PFSK-1 (cell line): ENCODE results near the gene POU3F2.

Experiments
- POLR2AphosphoS5 ChIP-seq: IDR thresholded peaks from 2 replicates; pipeline ENCODE4 v1.6.1; 2012; ENCODE audit warnings: low read depth, mild to moderate bottlenecking, control low read depth, low read length, moderate library complexity
- TAF1 ChIP-seq: IDR thresholded peaks from 2 replicates; pipeline ENCODE4 v1.6.1; 2012; ENCODE audit warnings: low read length, control low read depth, borderline replicate concordance; ENCODE audit not compliant: insufficient read depth
- TF ChIP-seq, protein P1 (sequence below), 2 experiments: IDR thresholded peaks; 2 replicates each; pipeline versions ENCODE4 v1.6.1 to v1.8.0; 2011 to 2012; ENCODE audit warnings: low read depth in 2 of 2, low read length in 2 of 2, control low read depth in 1 of 2, inconsistent platforms in 1 of 2, mild to moderate bottlenecking in 1 of 2, moderate library complexity in 1 of 2; ENCODE audit not compliant: insufficient read depth in 1 of 2

DNA sequence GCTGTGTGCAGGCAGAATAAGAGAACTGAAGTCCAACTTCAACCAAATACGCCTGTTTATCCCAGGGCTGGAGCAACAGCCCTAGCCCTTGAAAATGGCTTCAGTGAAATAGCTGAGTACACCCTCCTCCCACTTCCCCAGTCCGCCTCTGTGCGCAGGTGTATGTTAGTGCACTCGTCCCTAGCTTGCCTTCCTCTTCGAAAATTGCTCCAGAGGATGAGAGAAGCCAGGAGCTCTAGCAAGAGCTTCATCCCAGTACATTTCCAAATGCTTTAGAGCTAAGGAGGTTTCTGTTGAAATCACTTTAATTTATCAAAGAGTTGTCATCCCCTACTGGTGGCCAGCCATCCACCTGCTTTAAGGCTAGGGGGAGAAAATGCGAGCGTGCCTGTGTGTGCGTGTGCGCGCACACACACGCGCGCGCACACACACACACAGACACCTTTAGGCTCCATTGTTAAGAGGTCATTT, 5.4 kb upstream of the POU3F2 start:
- no peak for TF ChIP-seq POLR2AphosphoS5
- TF ChIP-seq TAF1, result no peak
- TF ChIP-seq, protein P1, sequence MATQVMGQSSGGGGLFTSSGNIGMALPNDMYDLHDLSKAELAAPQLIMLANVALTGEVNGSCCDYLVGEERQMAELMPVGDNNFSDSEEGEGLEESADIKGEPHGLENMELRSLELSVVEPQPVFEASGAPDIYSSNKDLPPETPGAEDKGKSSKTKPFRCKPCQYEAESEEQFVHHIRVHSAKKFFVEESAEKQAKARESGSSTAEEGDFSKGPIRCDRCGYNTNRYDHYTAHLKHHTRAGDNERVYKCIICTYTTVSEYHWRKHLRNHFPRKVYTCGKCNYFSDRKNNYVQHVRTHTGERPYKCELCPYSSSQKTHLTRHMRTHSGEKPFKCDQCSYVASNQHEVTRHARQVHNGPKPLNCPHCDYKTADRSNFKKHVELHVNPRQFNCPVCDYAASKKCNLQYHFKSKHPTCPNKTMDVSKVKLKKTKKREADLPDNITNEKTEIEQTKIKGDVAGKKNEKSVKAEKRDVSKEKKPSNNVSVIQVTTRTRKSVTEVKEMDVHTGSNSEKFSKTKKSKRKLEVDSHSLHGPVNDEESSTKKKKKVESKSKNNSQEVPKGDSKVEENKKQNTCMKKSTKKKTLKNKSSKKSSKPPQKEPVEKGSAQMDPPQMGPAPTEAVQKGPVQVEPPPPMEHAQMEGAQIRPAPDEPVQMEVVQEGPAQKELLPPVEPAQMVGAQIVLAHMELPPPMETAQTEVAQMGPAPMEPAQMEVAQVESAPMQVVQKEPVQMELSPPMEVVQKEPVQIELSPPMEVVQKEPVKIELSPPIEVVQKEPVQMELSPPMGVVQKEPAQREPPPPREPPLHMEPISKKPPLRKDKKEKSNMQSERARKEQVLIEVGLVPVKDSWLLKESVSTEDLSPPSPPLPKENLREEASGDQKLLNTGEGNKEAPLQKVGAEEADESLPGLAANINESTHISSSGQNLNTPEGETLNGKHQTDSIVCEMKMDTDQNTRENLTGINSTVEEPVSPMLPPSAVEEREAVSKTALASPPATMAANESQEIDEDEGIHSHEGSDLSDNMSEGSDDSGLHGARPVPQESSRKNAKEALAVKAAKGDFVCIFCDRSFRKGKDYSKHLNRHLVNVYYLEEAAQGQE (IDR thresholded peaks at IDR 0.05; ENCODE audit: insufficient read depth in 1 of 2, low read depth in 2 of 2, low read length in 2 of 2), result no peak
